ENCODE data around the gene ARHGAP21.
"Not testable (repeated sequence)": the region's sequence is repeated elsewhere in the genome, so short reads cannot be mapped to it uniquely, and the experiment has no call there.

ARHGAP21 gene

DNA sequence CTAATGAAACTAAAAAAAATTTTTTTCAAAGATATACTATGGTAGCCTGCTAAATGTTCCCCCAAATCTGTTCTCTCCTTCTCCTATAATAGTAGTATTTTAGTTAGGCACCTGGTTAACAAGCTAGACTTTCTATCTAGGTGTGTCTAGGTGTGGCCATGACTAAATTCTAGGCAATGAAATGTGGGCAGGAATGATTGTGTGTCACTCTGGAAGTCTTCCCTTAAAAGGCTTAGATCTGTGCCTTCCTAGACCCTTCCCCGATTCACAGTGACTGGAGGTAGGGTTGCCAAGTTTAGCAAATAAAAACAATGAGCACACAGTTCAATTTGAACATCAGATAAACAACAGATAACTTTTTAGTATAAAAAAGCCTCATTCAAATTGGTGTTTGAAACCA, 8.3 kb upstream of the ARHGAP21 start:
- DNase-seq (ENCODE audit: low read depth) = no peak
- TF ChIP-seq, protein P1, sequence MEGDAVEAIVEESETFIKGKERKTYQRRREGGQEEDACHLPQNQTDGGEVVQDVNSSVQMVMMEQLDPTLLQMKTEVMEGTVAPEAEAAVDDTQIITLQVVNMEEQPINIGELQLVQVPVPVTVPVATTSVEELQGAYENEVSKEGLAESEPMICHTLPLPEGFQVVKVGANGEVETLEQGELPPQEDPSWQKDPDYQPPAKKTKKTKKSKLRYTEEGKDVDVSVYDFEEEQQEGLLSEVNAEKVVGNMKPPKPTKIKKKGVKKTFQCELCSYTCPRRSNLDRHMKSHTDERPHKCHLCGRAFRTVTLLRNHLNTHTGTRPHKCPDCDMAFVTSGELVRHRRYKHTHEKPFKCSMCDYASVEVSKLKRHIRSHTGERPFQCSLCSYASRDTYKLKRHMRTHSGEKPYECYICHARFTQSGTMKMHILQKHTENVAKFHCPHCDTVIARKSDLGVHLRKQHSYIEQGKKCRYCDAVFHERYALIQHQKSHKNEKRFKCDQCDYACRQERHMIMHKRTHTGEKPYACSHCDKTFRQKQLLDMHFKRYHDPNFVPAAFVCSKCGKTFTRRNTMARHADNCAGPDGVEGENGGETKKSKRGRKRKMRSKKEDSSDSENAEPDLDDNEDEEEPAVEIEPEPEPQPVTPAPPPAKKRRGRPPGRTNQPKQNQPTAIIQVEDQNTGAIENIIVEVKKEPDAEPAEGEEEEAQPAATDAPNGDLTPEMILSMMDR (IDR thresholded peaks at IDR 0.05; ENCODE audit: insufficient read depth, low read depth, low read length, missing control alignments) = no peak

DNA sequence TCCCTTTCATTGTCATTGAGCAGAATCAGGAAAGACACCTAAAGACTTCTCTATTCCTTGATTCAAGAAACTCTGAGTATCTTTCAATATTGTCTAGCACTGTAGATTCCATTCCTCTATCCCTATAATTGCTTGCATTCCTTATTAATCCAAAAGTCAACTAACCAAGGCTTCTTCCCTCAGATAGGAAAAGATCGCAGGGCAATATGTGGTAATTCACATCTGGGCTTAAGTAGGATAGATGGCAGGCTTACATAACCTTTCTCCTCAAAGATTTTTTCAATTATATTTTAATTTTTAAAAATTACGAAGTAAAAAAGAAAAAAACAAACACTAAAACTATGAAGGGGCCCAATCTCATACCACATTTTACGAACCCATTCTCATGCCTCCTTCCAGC, 7.1 kb upstream of the ARHGAP21 start:
- H3K4me3 ChIP-seq (ENCODE audit: low read depth, low read length) = no peak overlapping the region
- TF ChIP-seq, protein P1 (IDR thresholded peaks at IDR 0.05; ENCODE audit: insufficient read depth, low read depth, low read length, missing control alignments) = no peak
- no peak for DNase-seq (ENCODE audit: low read depth)

More for the DNA sequence above, 8.3 kb upstream of the ARHGAP21 start:
- H3K4me3 ChIP-seq (ENCODE audit: low read depth, low read length) = no peak overlapping the region

DNA sequence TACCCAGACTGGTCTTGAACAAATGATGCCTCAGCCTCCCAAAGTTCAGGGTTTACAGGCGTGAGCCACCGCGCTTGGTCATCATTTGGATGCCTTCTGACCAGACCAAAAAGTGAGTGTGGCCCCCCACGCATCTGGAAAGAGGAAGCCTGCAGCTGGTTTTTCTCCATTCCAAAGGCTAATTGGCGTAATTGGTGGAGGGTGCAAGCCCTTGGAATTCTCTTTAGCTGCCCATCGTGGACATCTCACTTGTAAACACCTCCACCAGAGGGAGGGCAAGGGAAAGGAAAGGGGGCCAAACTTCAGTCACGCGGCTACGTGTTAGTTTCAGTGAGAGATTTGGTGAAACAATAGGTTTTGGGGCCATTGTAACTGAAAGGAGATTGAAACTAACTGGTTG, 4.1 kb upstream of the ARHGAP21 start:
- TF ChIP-seq, protein P1 (IDR thresholded peaks at IDR 0.05; ENCODE audit: insufficient read depth, low read depth, low read length, missing control alignments) = no peak
- no peak overlapping the region for H3K4me3 ChIP-seq (ENCODE audit: low read depth, low read length)
- peak; percentile 20 for DNase-seq (ENCODE audit: low read depth)

DNA sequence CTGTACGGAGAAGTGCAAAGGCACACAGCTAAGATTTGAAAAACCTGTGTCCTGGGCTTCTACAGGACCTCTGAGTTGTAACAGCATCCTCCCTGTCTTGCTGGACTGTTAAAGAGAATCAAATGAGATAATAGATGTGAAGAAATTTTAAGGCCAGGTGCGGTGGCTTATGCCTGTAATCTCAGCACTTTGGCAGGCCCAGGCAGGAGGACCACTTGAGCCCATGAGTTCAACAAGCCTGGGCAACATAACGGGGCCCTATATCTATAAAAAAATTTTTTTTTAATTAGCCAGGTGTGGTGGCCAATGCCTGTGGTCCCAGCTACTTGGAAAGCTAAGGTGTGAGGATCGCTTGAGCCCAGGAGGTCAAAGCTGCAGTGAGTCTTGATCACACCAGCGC, 2.9 kb upstream of the ARHGAP21 start:
- DNase-seq (ENCODE audit: low read depth) = no peak
- H3K4me3 ChIP-seq (ENCODE audit: low read depth, low read length) = no peak overlapping the region
- TF ChIP-seq, protein P1 (IDR thresholded peaks at IDR 0.05; ENCODE audit: insufficient read depth, low read depth, low read length, missing control alignments) = no peak

DNA sequence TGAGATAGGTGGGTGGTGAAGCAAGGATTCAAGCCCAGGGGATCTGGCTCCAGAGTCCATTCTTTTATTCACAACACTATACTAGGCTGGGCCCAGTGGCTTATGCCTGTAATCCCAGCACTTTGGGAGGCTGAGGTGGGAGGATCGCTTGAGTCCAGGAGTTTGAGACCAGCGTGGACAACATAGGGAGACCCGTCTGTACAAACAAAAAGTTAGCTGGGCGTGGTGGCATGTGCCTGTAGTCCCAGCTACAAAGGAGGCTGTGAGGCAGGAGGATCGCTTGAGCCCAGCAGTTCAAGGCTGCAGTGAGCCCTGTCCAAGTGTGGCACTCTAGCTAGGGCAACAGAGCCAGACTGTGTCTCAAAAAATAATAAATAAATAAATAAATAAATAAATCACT, 2.3 kb upstream of the ARHGAP21 start:
- DNase-seq (ENCODE audit: low read depth); H3K4me3 ChIP-seq (ENCODE audit: low read depth, low read length): not testable (repeated sequence)

DNA sequence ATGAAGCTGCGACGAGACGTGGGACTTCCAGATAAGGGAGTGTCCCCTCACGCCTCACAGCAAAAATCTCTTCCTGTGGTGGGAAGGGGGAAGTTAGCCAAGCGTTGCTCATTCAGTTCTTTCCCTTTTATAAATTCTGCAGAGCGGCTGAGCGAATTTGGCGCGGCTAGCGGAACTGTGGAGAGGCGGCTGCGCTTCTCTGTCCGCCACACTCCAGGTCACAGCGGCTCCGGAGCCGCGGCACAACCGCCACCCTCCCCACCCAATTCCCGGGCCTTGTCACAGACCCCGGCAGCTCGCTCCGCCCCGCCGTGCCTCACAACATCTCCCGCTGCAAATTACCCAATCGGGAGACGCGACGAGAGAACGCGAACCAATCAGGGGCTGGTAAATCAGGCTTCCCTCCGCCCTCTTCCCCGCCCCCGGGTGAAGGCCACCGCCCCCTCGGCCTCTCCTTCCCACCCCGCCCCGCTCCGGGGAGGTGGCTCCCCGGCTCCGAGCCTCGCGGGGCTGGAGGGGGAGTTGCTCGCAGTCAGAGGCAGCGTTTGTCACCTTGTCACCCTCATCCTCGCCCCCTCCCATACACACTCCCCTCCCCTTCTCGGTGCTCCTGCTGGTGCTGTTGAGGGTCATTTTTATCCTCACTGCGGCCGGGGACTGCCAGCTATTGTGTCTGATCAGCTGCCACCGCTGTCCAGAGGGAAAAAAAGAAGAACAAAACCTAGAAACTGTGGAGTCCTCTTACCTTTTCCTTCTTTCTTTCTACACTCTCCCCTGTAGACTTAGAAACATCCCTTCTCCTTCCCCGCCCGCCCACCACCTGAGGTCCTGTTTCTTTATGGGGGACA, 918 bp upstream of the ARHGAP21 start:
- TF ChIP-seq, protein P1 (IDR thresholded peaks at IDR 0.05; ENCODE audit: insufficient read depth, low read depth, low read length, missing control alignments) = no peak
- H3K4me3 ChIP-seq (ENCODE audit: low read depth, low read length) = peak overlapping the region; percentile 75
- peak; percentile 98 for DNase-seq (ENCODE audit: low read depth)

DNA sequence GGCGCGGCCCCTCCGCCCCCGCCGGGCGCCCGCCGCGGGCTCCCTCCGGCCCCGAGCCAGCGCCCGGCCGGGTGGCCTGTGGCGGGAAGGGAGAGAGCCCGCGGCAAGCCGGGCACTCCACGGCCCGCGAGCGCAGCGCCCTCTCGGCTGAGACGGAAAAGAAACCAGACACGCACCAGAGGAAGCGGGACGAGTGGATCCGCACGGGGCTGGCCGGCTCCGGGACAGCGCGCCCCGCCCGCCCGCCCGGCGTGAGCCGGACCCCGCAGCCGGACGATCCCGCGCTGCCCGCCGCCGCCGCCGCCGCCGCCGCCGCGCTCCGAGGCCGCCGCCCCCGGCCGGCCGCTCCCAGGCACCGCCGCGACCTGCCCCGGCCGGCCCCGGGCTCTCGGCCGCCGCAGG, 300 bp downstream of the ARHGAP21 start:
- peak overlapping the region; percentile 88 for H3K4me3 ChIP-seq (ENCODE audit: low read depth, low read length)
- peak; percentile 56 for DNase-seq (ENCODE audit: low read depth)
- TF ChIP-seq, protein P1 (IDR thresholded peaks at IDR 0.05; ENCODE audit: insufficient read depth, low read depth, low read length, missing control alignments) = no peak

Data from GM12865 (cell line).